ENCODE data around the gene VPS9D1. TPM values are rescaled to one million over a fixed set of nuclear protein-coding genes. Genes with fewer than 3 reads are reported as not detected.

Gene VPS9D1
- total and polyA plus RNA-seq, 3 donors from 2014 or later: 22.4 to 26.9 (median 25.0) TPM

- DNase-seq: no peak
- 87 to 89% methylated on average over 10 to 27 of the region's 32 CpGs for WGBS, 2 donors
- peaks cover 13% of the 10 kb centered on the region for H3K4me1 ChIP-seq
- no peaks in the 10 kb centered on the region for H3K36me3 ChIP-seq (ENCODE audit: low read depth, missing control alignments)
- no peak for TF ChIP-seq CTCF (IDR thresholded peaks at IDR 0.05)
- no peak for TF ChIP-seq POLR2A (IDR thresholded peaks at IDR 0.05)
- H3K27ac ChIP-seq: no peak overlapping the region
- no peaks in the 10 kb centered on the region for H3K9me3 ChIP-seq
- no peak overlapping the region for H3K4me3 ChIP-seq
- no peaks in the 10 kb centered on the region for H3K27me3 ChIP-seq
- intact Hi-C loops (cut with DNase I; ENCODE audit: low total_unique reads): no loop called here
Observed at GRCh38 chr16:89697616-89698331, 22.9 kb downstream of the VPS9D1 start.

GRCh38 chr16:89697161-89697615 is 23.5 kb downstream of the VPS9D1 start:
- no peaks in the 10 kb centered on the region for H3K36me3 ChIP-seq (ENCODE audit: low read depth, missing control alignments)
- no peak overlapping the region for H3K27ac ChIP-seq
- H3K4me1 ChIP-seq: peaks cover 13% of the 10 kb centered on the region
- H3K4me3 ChIP-seq: no peak overlapping the region
- TF ChIP-seq CTCF (IDR thresholded peaks at IDR 0.05) (no peak), POLR2A (IDR thresholded peaks at IDR 0.05) (no peak)
- H3K9me3 ChIP-seq: no peaks in the 10 kb centered on the region
- H3K27me3 ChIP-seq: no peaks in the 10 kb centered on the region
- intact Hi-C loops (cut with DNase I; ENCODE audit: low total_unique reads): no loop called here
- 88 to 90% methylated on average over 3 to 19 of the region's 19 CpGs for whole genome bisulfite sequencing, 2 donors
- no peak for DNase-seq

- WGBS, 2 donors: 83% methylated on average over 18 of the region's 18 CpGs; no CpG with 5 or more reads in 1 of the 2 donors
- peaks cover 13% of the 10 kb centered on the region for H3K4me1 ChIP-seq
- no peak overlapping the region for H3K27ac ChIP-seq
- intact Hi-C loops (cut with DNase I; ENCODE audit: low total_unique reads): no loop called here
- TF ChIP-seq CTCF (IDR thresholded peaks at IDR 0.05) (no peak), POLR2A (IDR thresholded peaks at IDR 0.05) (no peak)
- no peaks in the 10 kb centered on the region for H3K27me3 ChIP-seq
- H3K9me3 ChIP-seq: no peaks in the 10 kb centered on the region
- H3K4me3 ChIP-seq: no peak overlapping the region
- no peak for DNase-seq
- H3K36me3 ChIP-seq (ENCODE audit: low read depth, missing control alignments): no peaks in the 10 kb centered on the region
Observed at GRCh38 chr16:89696670-89697128, 24.0 kb downstream of the VPS9D1 start.

GRCh38 chr16:89695875-89696669 is 24.6 kb downstream of the VPS9D1 start:
- intact Hi-C loops (cut with DNase I; ENCODE audit: low total_unique reads): no loop called here
- Histone ChIP-seq H3K4me3 (no peak overlapping the region), H3K36me3 (ENCODE audit: low read depth, missing control alignments) (no peaks in the 10 kb centered on the region), H3K4me1 (peaks cover 12% of the 10 kb centered on the region), H3K27me3 (no peaks in the 10 kb centered on the region), H3K27ac (no peak overlapping the region), H3K9me3 (no peaks in the 10 kb centered on the region)
- TF ChIP-seq CTCF (IDR thresholded peaks at IDR 0.05) (no peak), POLR2A (IDR thresholded peaks at IDR 0.05) (no peak)
- 86 to 89% methylated on average over 18 to 25 of the region's 25 CpGs for WGBS, 2 donors
- DNase-seq: no peak
